Liver (tissue), 9 donors: Measurements from ENCODE around the gene STPG4. TPM values are rescaled to one million over a fixed set of nuclear protein-coding genes. Genes with fewer than 3 reads are reported as not detected.

Experiments used
- DNase-seq: peaks from one replicate; pipeline ENCODE4 v3.0.0-alpha.2; 2017; ENCODE audit warnings: low spot score
- H3K27ac ChIP-seq, 2 donors: one replicate each; pipeline ENCODE4 v1.7.0; 2013; ENCODE audit warnings: inconsistent platforms in 2 of 2, low read length in 2 of 2, control low read depth in 1 of 2, low read depth in 1 of 2, mild to moderate bottlenecking in 1 of 2
- H3K27me3 ChIP-seq, 4 donors: one replicate each; pipeline versions ENCODE4 v1.6.1 to v1.7.0; 2013; ENCODE audit warnings: low read length in 3 of 4, inconsistent platforms in 1 of 4, mild to moderate bottlenecking in 1 of 4, moderate library complexity in 1 of 4; ENCODE audit not compliant: control insufficient read depth in 4 of 4, insufficient read depth in 4 of 4
- H3K36me3 ChIP-seq, 4 donors: one replicate each; pipeline versions ENCODE4 v1.6.1 to v1.7.0; 2013; ENCODE audit warnings: low read length in 3 of 4, mild to moderate bottlenecking in 3 of 4, low read depth in 1 of 4, moderate library complexity in 1 of 4; ENCODE audit not compliant: control insufficient read depth in 4 of 4, insufficient read depth in 3 of 4
- H3K4me1 ChIP-seq, 4 donors: one replicate each; pipeline versions ENCODE4 v1.6.1 to v1.7.0; 2013; ENCODE audit warnings: low read length in 3 of 4, mild to moderate bottlenecking in 3 of 4, moderate library complexity in 1 of 4; ENCODE audit not compliant: control insufficient read depth in 4 of 4, insufficient read depth in 4 of 4
- H3K4me3 ChIP-seq, 3 donors: one replicate each; pipeline versions ENCODE4 v1.6.1 to v1.7.0; 2013; ENCODE audit warnings: low read length in 3 of 3, control low read depth in 1 of 3, low read depth in 1 of 3, mild to moderate bottlenecking in 1 of 3
- H3K9ac ChIP-seq, 2 donors: one replicate each; pipeline ENCODE4 v1.7.0; 2013; ENCODE audit warnings: low read length in 2 of 2, mild to moderate bottlenecking in 2 of 2, moderate library complexity in 2 of 2, control low read depth in 1 of 2, low read depth in 1 of 2
- H3K9me3 ChIP-seq, 4 donors: one replicate each; pipeline versions ENCODE4 v1.6.1 to v1.7.0; 2013; ENCODE audit warnings: low read length in 3 of 4; ENCODE audit not compliant: control insufficient read depth in 4 of 4
- EGR1 ChIP-seq, 2 donors: IDR thresholded peaks; 2 replicates each; pipeline ENCODE4 v1.6.1; 2016 to 2018; ENCODE audit warnings: antibody characterized with exemption in 2 of 2, low read depth in 2 of 2
- FOXA1 ChIP-seq: IDR thresholded peaks from 2 replicates; pipeline ENCODE4 v1.6.1; 2016; ENCODE audit warnings: antibody characterized with exemption
- FOXA2 ChIP-seq: IDR thresholded peaks from 2 replicates; pipeline ENCODE4 v1.6.1; 2016; ENCODE audit warnings: antibody characterized with exemption
- GABPA ChIP-seq, 2 donors: IDR thresholded peaks in 1 of 2; conservative IDR thresholded peaks in 1 of 2; 2 replicates each; pipeline ENCODE4 v1.6.1; 2016; ENCODE audit warnings: antibody characterized with exemption in 2 of 2, mild to moderate bottlenecking in 1 of 2, moderate library complexity in 1 of 2
- HNF4A ChIP-seq, 2 donors: conservative IDR thresholded peaks; 2 replicates each; pipeline ENCODE4 v1.6.1; 2016; ENCODE audit warnings: antibody characterized with exemption in 2 of 2, mild to moderate bottlenecking in 2 of 2
- HNF4G ChIP-seq: IDR thresholded peaks from 2 replicates; pipeline ENCODE4 v1.6.1; 2016; ENCODE audit warnings: antibody characterized with exemption
- MAX ChIP-seq: IDR thresholded peaks from 2 replicates; pipeline ENCODE4 v1.6.1; 2016; ENCODE audit warnings: antibody characterized with exemption
- NR2F2 ChIP-seq: IDR thresholded peaks from 2 replicates; pipeline ENCODE4 v1.6.1; 2016; ENCODE audit warnings: antibody characterized with exemption
- RAD21 ChIP-seq, 2 donors: IDR thresholded peaks; 2 replicates each; pipeline ENCODE4 v1.6.1; 2016; ENCODE audit warnings: antibody characterized with exemption in 2 of 2, mild to moderate bottlenecking in 2 of 2
- REST ChIP-seq: IDR thresholded peaks from 2 replicates; pipeline ENCODE4 v1.6.1; 2016; ENCODE audit warnings: antibody characterized with exemption, mild to moderate bottlenecking
- RXRA ChIP-seq, 2 donors: IDR thresholded peaks; 2 replicates each; pipeline ENCODE4 v1.6.1; 2017 to 2018; ENCODE audit warnings: antibody characterized with exemption in 2 of 2, mild to moderate bottlenecking in 1 of 2
- SP1 ChIP-seq: IDR thresholded peaks from 2 replicates; pipeline ENCODE4 v1.6.1; 2018; ENCODE audit warnings: antibody characterized with exemption, mild to moderate bottlenecking
- TAF1 ChIP-seq: conservative IDR thresholded peaks from 2 replicates; pipeline ENCODE4 v1.6.1; 2016; ENCODE audit warnings: antibody characterized with exemption, mild to moderate bottlenecking
- YY1 ChIP-seq: IDR thresholded peaks from 2 replicates; pipeline ENCODE4 v1.6.1; 2016; ENCODE audit warnings: antibody characterized with exemption, mild to moderate bottlenecking
- WGBS: extraction: QIAGEN DNeasy Blood & Tissue Kit; methylation state at CpG from one replicate; pipeline ENCODE4 v1.1.7; 2013; 5-methylcytosine and 5-hydroxymethylcytosine counted together
- polyA plus RNA-seq, 2 donors: library from polyadenylated mRNA; stranded (reverse) in 1 of 2; unstranded in 1 of 2; fragments of 200-250 nt in 1 of 2; fragments of >200 nt in 1 of 2; fragmentation: Nextera tagmentation in 1 of 2; extraction: Ambion mirVana in 1 of 2; gene quantifications; one replicate each; pipeline versions ENCODE4 v1.2.1 to v1.2.3, GENCODE V29; 2013 to 2015
- total RNA-seq, 2 donors: library from RNA; depleted of rRNA; stranded (reverse); fragments of >200 nt; gene quantifications; one replicate each; pipeline ENCODE4 v1.2.3, GENCODE V29; 2014
- TF ChIP-seq, protein P1 (sequence below): fragments of 150-350 bp; IDR thresholded peaks from 2 replicates; pipeline ENCODE4 v1.5.1; 2017; ENCODE audit warnings: improper control_type of control experiment, low read depth, low read length; ENCODE audit not compliant: missing input control
- TF ChIP-seq, protein P2 (sequence below): IDR thresholded peaks from 2 replicates; pipeline ENCODE4 v1.6.1; 2016; ENCODE audit warnings: antibody characterized with exemption
- TF ChIP-seq, protein P3 (sequence below): IDR thresholded peaks from 2 replicates; pipeline ENCODE4 v1.6.1; 2016; ENCODE audit warnings: antibody characterized with exemption
- donor health status: healthy.
- donor health status: healthy.
- donor health status: healthy.
- donor health status: healthy.
- donor health status: healthy.

STPG4 gene
- total and polyA plus RNA-seq, 4 donors = 0.25 TPM; not detected in 3

DNA sequence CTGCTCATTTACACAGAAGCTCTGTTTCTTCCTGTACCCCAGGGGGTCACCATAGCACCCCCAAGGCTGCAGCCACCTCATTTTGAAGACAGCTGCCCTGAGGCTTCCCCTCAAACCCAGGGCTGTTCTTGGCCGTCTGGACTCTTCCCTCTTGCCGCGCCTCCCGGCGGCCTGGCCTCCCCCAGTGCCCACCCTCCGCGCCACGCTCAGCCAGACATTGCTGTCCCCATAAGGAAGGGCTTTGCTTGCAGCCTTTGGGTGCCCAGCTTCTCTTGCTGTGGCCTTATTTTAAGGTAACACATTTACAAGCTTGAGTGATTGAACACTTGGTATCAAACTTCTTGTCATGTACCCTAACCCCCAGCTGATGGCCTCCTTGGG, 79.0 kb downstream of the STPG4 start:
- Histone ChIP-seq H3K9me3 (no peaks in the 10 kb centered on the region), H3K4me1 (peaks cover 11 to 36% (median 24%) of the 10 kb centered on the region in 4 donors), H3K9ac (no peak overlapping the region), H3K27me3 (no peaks in the 10 kb centered on the region), H3K27ac (peak overlapping the region; percentile 12 to 49), H3K4me3 (no peak overlapping the region), H3K36me3 (peaks cover 0 to 4% (median 0%) of the 10 kb centered on the region in 4 donors)
- TF ChIP-seq, protein P1, sequence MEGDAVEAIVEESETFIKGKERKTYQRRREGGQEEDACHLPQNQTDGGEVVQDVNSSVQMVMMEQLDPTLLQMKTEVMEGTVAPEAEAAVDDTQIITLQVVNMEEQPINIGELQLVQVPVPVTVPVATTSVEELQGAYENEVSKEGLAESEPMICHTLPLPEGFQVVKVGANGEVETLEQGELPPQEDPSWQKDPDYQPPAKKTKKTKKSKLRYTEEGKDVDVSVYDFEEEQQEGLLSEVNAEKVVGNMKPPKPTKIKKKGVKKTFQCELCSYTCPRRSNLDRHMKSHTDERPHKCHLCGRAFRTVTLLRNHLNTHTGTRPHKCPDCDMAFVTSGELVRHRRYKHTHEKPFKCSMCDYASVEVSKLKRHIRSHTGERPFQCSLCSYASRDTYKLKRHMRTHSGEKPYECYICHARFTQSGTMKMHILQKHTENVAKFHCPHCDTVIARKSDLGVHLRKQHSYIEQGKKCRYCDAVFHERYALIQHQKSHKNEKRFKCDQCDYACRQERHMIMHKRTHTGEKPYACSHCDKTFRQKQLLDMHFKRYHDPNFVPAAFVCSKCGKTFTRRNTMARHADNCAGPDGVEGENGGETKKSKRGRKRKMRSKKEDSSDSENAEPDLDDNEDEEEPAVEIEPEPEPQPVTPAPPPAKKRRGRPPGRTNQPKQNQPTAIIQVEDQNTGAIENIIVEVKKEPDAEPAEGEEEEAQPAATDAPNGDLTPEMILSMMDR = no peak
- TF ChIP-seq MAX (no peak), REST (no peak), NR2F2 (no peak), SP1 (no peak), HNF4G (no peak)
- TF ChIP-seq, protein P2, sequence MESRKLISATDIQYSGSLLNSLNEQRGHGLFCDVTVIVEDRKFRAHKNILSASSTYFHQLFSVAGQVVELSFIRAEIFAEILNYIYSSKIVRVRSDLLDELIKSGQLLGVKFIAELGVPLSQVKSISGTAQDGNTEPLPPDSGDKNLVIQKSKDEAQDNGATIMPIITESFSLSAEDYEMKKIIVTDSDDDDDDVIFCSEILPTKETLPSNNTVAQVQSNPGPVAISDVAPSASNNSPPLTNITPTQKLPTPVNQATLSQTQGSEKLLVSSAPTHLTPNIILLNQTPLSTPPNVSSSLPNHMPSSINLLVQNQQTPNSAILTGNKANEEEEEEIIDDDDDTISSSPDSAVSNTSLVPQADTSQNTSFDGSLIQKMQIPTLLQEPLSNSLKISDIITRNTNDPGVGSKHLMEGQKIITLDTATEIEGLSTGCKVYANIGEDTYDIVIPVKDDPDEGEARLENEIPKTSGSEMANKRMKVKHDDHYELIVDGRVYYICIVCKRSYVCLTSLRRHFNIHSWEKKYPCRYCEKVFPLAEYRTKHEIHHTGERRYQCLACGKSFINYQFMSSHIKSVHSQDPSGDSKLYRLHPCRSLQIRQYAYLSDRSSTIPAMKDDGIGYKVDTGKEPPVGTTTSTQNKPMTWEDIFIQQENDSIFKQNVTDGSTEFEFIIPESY = no peak
- TF ChIP-seq, protein P3, sequence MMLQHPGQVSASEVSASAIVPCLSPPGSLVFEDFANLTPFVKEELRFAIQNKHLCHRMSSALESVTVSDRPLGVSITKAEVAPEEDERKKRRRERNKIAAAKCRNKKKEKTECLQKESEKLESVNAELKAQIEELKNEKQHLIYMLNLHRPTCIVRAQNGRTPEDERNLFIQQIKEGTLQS = no peak
- no peak for DNase-seq
- 97% methylated on average over 8 of the region's 8 CpGs for WGBS

- H3K4me1 ChIP-seq = peaks cover 11 to 32% (median 25%) of the 10 kb centered on the region in 4 donors
- 89% methylated on average over 6 of the region's 6 CpGs for WGBS
- H3K27ac ChIP-seq = no peak overlapping the region
- no peaks in the 10 kb centered on the region for H3K9me3 ChIP-seq
- H3K36me3 ChIP-seq = peaks cover 0 to 4% (median 0%) of the 10 kb centered on the region in 4 donors
- DNase-seq = no peak
- H3K4me3 ChIP-seq = no peak overlapping the region
- no peaks in the 10 kb centered on the region for H3K27me3 ChIP-seq
- H3K9ac ChIP-seq = no peak overlapping the region
- TF ChIP-seq, protein P3 = no peak
- TF ChIP-seq SP1 = no peak
- no peak for TF ChIP-seq GABPA (IDR thresholded peaks at IDR 0.05 in 1 of 2, conservative IDR thresholded peaks at IDR 0.05 in 1 of 2)
- no peak for TF ChIP-seq FOXA2
- TF ChIP-seq TAF1 = no peak
- TF ChIP-seq, protein P1 = no peak
- no peak for TF ChIP-seq RAD21 (IDR thresholded peaks at IDR 0.05)
- TF ChIP-seq EGR1 (IDR thresholded peaks at IDR 0.05; ENCODE audit: low read depth in 2 of 2) = no peak
- TF ChIP-seq, protein P2 = no peak
- no peak for TF ChIP-seq NR2F2
- TF ChIP-seq RXRA (IDR thresholded peaks at IDR 0.05) = no peak
- no peak for TF ChIP-seq YY1
- TF ChIP-seq MAX = no peak
- no peak for TF ChIP-seq FOXA1
- TF ChIP-seq HNF4G = no peak
- TF ChIP-seq HNF4A (conservative IDR thresholded peaks at IDR 0.05) = no peak
These were observed 79.6 kb downstream of the STPG4 start for GRCh38 chr2:47075361-47076125.
